ACHN (cell line): ENCODE measurements around the gene ZNF423.

Source experiments
- DNase-seq: peaks from one replicate; pipeline ENCODE4 v3.0.0-alpha.2; 2015
- in situ Hi-C: cut with HindIII; loops from 2 replicates; pipeline ENCODE4 v1.10.0; 2017; ENCODE audit warnings: low sequenced_read_pairs, low pct_ligation_motif_present, low pct_unique_long_range_greater_than_20kb

ZNF423 gene

GRCh38 chr16:49671333-49671732 lies 184.6 kb downstream of the ZNF423 start:
- DNase-seq, result no peak
- in situ Hi-C loops, result no loop called here

GRCh38 chr16:49670627-49671026 lies 185.3 kb downstream of the ZNF423 start:
- in situ Hi-C loops, result no loop called here
- DNase-seq, result no peak

GRCh38 chr16:49665482-49666230 lies 190.3 kb downstream of the ZNF423 start:
- in situ Hi-C loops, result no loop called here
- no peak for DNase-seq

GRCh38 chr16:49664221-49665215 lies 191.4 kb downstream of the ZNF423 start:
- in situ Hi-C loops, result no loop called here
- no peak for DNase-seq

- in situ Hi-C loops, result no loop called here
- no peak for DNase-seq
Measured at GRCh38 chr16:49663081-49664065, 192.5 kb downstream of the ZNF423 start.

GRCh38 chr16:49662569-49662968 lies 193.3 kb downstream of the ZNF423 start:
- no peak for DNase-seq
- in situ Hi-C loops, result no loop called here

- in situ Hi-C loops, result no loop called here
- peak; percentile 16 for DNase-seq
Measured at GRCh38 chr16:49661465-49662187, 194.3 kb downstream of the ZNF423 start.

GRCh38 chr16:49660626-49661025 lies 195.3 kb downstream of the ZNF423 start:
- no peak for DNase-seq
- in situ Hi-C loops, result no loop called here

GRCh38 chr16:49659356-49659755 lies 196.6 kb downstream of the ZNF423 start:
- in situ Hi-C loops, result no loop called here
- DNase-seq, result no peak

- in situ Hi-C loops, result no loop called here
- DNase-seq, result no peak
Measured at GRCh38 chr16:49658531-49658930, 197.4 kb downstream of the ZNF423 start.

- in situ Hi-C loops, result no loop called here
- no peak for DNase-seq
Measured at GRCh38 chr16:49657736-49658465, 198.0 kb downstream of the ZNF423 start.

- no peak for DNase-seq
- in situ Hi-C loops, result no loop called here
Measured at GRCh38 chr16:49654425-49654824, 201.5 kb downstream of the ZNF423 start.

GRCh38 chr16:49653577-49653976 lies 202.3 kb downstream of the ZNF423 start:
- no peak for DNase-seq
- in situ Hi-C loops, result no loop called here

GRCh38 chr16:49653173-49653570 lies 202.7 kb downstream of the ZNF423 start:
- in situ Hi-C loops, result no loop called here
- DNase-seq, result no peak

GRCh38 chr16:49652456-49653172 lies 203.3 kb downstream of the ZNF423 start:
- in situ Hi-C loops, result no loop called here
- DNase-seq, result no peak

GRCh38 chr16:49651996-49652395 lies 203.9 kb downstream of the ZNF423 start:
- no peak for DNase-seq
- in situ Hi-C loops, result no loop called here

GRCh38 chr16:49651226-49651625 lies 204.7 kb downstream of the ZNF423 start:
- in situ Hi-C loops, result no loop called here
- DNase-seq, result no peak
